Kidney (tissue), 14 donors: Measurements from ENCODE around the gene SOX12. TPM values are rescaled to one million over a fixed set of nuclear protein-coding genes. Genes with fewer than 3 reads are reported as not detected.

Experiments
- DNase-seq, 5 donors: peaks; one replicate each; pipeline ENCODE4 v3.0.0-alpha.2; 2013 to 2020
- FAIRE-seq: peaks from 2 replicates; lab custom pipeline; 2012; peaks lifted over from hg19 to GRCh38; lab: Jason Lieb, UNC
- H3K27ac ChIP-seq, 2 donors: one replicate each; pipeline ENCODE4 v1.7.0; 2013; ENCODE audit warnings: low read depth in 2 of 2, low read length in 2 of 2, inconsistent platforms in 1 of 2
- H3K27me3 ChIP-seq: one replicate; pipeline ENCODE4 v1.7.1; 2013; ENCODE audit warnings: low read length, inconsistent platforms; ENCODE audit not compliant: control insufficient read depth, insufficient read depth
- H3K36me3 ChIP-seq, 3 donors: one replicate each; pipeline versions ENCODE4 v1.7.0 to v1.7.1; 2013; ENCODE audit warnings: low read length in 3 of 3, control low read depth in 1 of 3, inconsistent platforms in 1 of 3; ENCODE audit not compliant: insufficient read depth in 3 of 3, control insufficient read depth in 2 of 3
- H3K4me1 ChIP-seq, 3 donors: one replicate each; pipeline versions ENCODE4 v1.7.0 to v1.7.1; 2013; ENCODE audit warnings: low read length in 3 of 3, inconsistent platforms in 1 of 3, low read depth in 1 of 3; ENCODE audit not compliant: control insufficient read depth in 2 of 3, insufficient read depth in 2 of 3
- H3K4me3 ChIP-seq, 3 donors: one replicate each; pipeline versions ENCODE4 v1.7.0 to v1.8.1; 2013; ENCODE audit warnings: low read length in 3 of 3, control low read depth in 1 of 3, inconsistent platforms in 1 of 3
- H3K9ac ChIP-seq, 3 donors: one replicate each; pipeline versions ENCODE4 v1.7.0 to v1.7.1; 2013; ENCODE audit warnings: low read length in 3 of 3, control low read depth in 1 of 3, inconsistent platforms in 1 of 3
- H3K9me3 ChIP-seq, 3 donors: one replicate each; pipeline versions ENCODE4 v1.7.0 to v1.7.1; 2013; ENCODE audit warnings: low read length in 3 of 3, control low read depth in 1 of 3, inconsistent platforms in 1 of 3; ENCODE audit not compliant: control insufficient read depth in 2 of 3, insufficient read depth in 1 of 3
- intact Hi-C: fragments of 100-400 bp; cut with DNase I; formaldehyde crosslinking; loops from one replicate; pipeline ENCODE4 v1.11.1; 2022
- polyA plus RNA-seq: library from polyadenylated mRNA; stranded (reverse); fragments of 350-450 nt; fragmentation: Illumina TruSeq; extraction: RNeasy Lipid Tissue Mini Kit (QIAGEN cat#74804); gene quantifications from one replicate; pipeline ENCODE4 v1.2.3, GENCODE V29; 2014; ENCODE audit warnings: low read depth, low replicate concordance; ENCODE audit not compliant: insufficient read depth
- total RNA-seq: library from RNA; stranded (reverse); fragmentation: NEBNext Ultra II Directional; extraction: Animal tissue kit (Norgen Biotek cat#: 25700); gene quantifications from one replicate; pipeline ENCODE4 v1.2.1, GENCODE V29; 2021
- TF ChIP-seq, protein P1 (sequence below): IDR thresholded peaks from 3 replicates; pipeline ENCODE4 v1.5.1; 2012; ENCODE audit warnings: mild to moderate bottlenecking, moderate library complexity, borderline replicate concordance; ENCODE audit not compliant: insufficient read depth; ENCODE audit errors: extremely low read depth
- donor health status: control.
- donor health status: control.
- donor health status: control.
- donor health status: control.
- donor health status: control.
- donor health status: DM: yes; HTN: yes; CAD: no.
- donor health status: Normal renal cell carcinoma (clear cell type).

The SOX12 gene
- total and polyA plus RNA-seq, 2 donors from 2014 or later = 11.3 to 12.7 TPM

- no peaks in the 10 kb centered on the region for H3K9me3 ChIP-seq
- intact Hi-C loops = no loop called here
- peak overlapping the region in 2 of 3 donors; percentile 6 to 77 for H3K9ac ChIP-seq
- H3K4me3 ChIP-seq = peak overlapping the region; percentile 58 to 72 (median 69)
- FAIRE-seq = no peak
- TF ChIP-seq, protein P1, sequence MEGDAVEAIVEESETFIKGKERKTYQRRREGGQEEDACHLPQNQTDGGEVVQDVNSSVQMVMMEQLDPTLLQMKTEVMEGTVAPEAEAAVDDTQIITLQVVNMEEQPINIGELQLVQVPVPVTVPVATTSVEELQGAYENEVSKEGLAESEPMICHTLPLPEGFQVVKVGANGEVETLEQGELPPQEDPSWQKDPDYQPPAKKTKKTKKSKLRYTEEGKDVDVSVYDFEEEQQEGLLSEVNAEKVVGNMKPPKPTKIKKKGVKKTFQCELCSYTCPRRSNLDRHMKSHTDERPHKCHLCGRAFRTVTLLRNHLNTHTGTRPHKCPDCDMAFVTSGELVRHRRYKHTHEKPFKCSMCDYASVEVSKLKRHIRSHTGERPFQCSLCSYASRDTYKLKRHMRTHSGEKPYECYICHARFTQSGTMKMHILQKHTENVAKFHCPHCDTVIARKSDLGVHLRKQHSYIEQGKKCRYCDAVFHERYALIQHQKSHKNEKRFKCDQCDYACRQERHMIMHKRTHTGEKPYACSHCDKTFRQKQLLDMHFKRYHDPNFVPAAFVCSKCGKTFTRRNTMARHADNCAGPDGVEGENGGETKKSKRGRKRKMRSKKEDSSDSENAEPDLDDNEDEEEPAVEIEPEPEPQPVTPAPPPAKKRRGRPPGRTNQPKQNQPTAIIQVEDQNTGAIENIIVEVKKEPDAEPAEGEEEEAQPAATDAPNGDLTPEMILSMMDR = no peak
- H3K27ac ChIP-seq = peak overlapping the region; percentile 44 to 89
- peaks cover 0 to 12% (median 5%) of the 10 kb centered on the region in 3 donors for H3K4me1 ChIP-seq
- peak in 1 of 5 donors; percentile 74 for DNase-seq
- peaks cover 0 to 5% (median 0%) of the 10 kb centered on the region in 3 donors for H3K36me3 ChIP-seq
- no peaks in the 10 kb centered on the region for H3K27me3 ChIP-seq
Measured at GRCh38 chr20:328027-328974, 2.9 kb downstream of the SOX12 start.

DNA sequence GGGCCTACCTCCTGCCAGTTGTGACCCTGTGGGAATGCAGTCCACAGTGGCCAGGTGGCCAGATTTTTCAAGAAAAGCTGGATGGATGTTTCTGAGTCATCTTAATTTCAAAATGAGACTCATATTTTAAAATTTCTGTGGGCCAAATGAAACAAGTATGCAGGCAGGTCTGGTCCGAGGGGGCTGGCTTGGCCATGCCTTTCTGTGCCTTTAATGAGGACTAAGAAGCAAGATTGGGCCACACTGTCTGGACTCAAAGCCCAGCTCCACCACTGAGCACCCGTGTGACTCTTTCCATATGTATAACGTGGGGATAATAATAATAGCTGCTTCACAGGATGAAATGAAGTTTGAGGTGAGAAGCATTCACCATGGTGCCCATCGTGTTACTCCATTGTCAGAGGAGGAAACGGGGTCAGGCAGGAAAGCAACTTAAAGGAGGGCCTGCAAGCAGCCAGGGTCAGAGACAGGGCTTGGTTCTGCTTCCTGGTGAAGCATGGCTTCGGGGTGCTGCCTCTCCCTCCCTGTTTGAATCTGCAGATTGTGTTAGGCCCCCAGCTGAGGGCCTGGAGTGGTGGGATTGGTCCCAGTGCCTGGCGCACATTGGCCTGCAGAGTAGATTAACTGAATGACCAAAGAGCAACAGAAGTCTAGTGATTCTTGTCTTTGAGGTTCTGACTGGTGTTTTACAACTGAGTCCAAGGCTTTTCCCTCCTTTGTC is 3.8 kb downstream of the SOX12 start:
- FAIRE-seq = no peak
- DNase-seq = no peak
- intact Hi-C loops = no loop called here
- Histone ChIP-seq H3K9me3 (no peaks in the 10 kb centered on the region), H3K9ac (peak overlapping the region in 1 of 3 donors; percentile 48), H3K27me3 (no peaks in the 10 kb centered on the region), H3K4me3 (no peak overlapping the region), H3K36me3 (peaks cover 0 to 5% (median 0%) of the 10 kb centered on the region in 3 donors), H3K27ac (no peak overlapping the region), H3K4me1 (peaks cover 0 to 12% (median 5%) of the 10 kb centered on the region in 3 donors)
- TF ChIP-seq, protein P1 = no peak

DNA sequence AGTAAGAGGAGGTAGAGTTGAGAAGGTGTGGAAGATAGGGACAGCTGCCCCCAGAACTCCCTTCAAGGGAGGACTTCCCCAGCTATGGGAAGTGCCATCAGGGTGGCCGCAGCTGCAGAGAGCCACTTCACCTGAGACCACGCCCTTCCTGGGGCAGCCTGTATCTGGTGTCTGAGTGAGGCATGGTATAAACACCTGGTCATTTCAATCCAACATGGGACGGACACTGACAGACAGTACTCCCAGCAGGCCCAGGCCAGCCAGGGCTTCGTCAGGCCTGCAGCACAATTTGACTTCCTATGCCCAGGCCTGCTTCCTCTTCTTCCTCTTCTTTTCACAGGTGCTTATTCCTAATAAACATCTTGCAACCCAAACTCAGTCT is 4.5 kb downstream of the SOX12 start:
- intact Hi-C loops = no loop called here
- no peak overlapping the region for H3K4me3 ChIP-seq

More for the DNA sequence above, 4.5 kb downstream of the SOX12 start:
- TF ChIP-seq, protein P1 = no peak
- Histone ChIP-seq H3K36me3 (peaks cover 0 to 5% (median 0%) of the 10 kb centered on the region in 3 donors), H3K4me1 (peaks cover 0 to 12% (median 5%) of the 10 kb centered on the region in 3 donors), H3K27me3 (no peaks in the 10 kb centered on the region), H3K27ac (no peak overlapping the region), H3K9ac (no peak overlapping the region), H3K9me3 (no peaks in the 10 kb centered on the region)
- DNase-seq (no peak), FAIRE-seq (no peak)
